ENCODE data around the gene PABPN1. TPM values are rescaled to one million over a fixed set of nuclear protein-coding genes. Genes with fewer than 3 reads are reported as not detected.

The PABPN1 gene, protein sequence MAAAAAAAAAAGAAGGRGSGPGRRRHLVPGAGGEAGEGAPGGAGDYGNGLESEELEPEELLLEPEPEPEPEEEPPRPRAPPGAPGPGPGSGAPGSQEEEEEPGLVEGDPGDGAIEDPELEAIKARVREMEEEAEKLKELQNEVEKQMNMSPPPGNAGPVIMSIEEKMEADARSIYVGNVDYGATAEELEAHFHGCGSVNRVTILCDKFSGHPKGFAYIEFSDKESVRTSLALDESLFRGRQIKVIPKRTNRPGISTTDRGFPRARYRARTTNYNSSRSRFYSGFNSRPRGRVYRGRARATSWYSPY
- 34.5 and 56.2 TPM in 2 replicates for total RNA-seq

DNA sequence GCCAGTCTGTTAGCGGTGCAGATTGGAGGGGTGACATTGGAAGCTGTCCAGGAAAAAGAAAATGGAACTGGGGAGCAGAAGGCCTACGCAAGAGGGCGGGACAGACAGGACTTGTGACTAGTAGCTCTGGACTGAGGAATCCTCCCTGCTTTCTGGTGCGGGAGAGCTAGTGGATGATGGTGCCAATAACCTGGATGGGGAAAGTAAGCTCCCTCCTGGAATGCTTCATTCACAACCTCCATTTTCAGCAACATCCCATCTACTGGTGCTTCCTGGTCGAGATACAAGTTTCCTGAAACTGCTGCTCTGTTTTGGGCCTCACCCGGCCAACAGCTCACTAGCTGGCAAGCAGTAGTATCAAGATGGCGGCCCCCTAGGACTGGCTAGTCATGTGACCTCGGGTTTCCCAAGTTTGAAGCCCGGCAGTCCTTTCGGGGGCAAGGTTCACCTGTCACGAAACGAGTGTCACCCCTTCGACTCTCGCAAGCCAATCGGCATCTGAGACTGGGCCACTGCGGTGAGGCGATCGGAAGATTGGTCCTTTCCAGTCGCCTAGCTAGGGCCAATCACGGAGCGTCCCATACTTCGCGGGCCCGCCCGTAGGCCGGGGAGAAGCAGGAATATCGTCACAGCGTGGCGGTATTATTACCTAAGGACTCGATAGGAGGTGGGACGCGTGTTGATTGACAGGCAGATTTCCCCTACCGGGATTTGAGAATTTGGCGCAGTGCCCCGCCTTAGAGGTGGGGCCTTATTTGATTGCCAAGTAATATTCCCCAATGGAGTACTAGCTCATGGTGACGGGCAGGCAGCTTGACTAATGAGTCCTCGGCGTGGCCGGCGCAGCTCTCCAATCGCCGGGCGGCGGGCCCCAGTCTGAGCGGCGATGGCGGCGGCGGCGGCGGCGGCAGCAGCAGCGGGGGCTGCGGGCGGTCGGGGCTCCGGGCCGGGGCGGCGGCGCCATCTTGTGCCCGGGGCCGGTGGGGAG is at the start of gene PABPN1:
Gene PABPN1, plus strand, starts transcription at position 874 of the 988 bp plus-strand sequence. Its CDS starts 13 bp downstream, at position 887.

DNA sequence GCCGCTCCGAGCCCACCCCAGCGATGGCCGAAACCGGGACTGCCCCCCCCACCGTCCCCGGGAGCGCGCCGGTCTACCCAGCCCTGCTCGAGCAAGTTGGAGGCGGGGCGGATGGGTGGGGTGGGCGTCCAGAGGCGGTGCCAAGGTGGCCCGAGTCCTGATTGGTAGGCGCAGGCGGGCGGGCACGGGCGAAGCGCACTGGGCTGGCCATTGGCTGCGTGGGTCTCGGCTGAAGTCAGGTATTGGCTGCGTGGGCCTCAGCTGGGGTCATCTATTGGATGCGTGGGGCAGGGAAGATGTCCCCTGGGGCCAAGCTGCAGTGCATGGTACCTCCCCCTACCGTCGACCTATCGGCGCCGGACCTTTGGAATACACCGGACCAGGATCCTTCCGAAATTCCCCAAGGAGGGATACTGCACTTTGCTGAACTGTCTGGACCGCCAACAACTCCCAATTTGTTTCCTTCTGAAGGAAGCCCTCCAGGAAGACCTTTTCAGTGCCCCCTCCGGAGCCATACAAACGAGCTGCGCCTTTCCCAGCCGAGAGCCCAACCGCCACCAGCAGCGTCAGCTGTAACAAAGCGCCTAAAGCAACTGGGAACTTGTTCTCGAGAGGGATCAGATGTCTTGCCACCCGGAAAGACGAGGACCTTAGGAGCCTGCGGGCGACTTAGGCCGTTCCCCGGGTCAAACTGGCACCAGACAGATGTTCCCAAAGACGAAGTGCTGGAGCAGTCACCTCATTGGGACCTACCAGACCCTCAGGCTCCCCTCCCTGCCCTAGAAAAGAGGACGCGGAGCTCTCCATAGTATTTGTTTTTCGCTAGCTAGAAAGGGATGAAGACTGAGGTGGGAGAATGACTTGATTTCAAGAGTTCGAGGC is 35.0 kb upstream of the PABPN1 start, which contains the start of gene HOMEZ:
Gene HOMEZ, minus strand, starts transcription at position 113 of the 882 bp plus-strand sequence. CDS start 180 bp downstream, outside the sequence.

DNA sequence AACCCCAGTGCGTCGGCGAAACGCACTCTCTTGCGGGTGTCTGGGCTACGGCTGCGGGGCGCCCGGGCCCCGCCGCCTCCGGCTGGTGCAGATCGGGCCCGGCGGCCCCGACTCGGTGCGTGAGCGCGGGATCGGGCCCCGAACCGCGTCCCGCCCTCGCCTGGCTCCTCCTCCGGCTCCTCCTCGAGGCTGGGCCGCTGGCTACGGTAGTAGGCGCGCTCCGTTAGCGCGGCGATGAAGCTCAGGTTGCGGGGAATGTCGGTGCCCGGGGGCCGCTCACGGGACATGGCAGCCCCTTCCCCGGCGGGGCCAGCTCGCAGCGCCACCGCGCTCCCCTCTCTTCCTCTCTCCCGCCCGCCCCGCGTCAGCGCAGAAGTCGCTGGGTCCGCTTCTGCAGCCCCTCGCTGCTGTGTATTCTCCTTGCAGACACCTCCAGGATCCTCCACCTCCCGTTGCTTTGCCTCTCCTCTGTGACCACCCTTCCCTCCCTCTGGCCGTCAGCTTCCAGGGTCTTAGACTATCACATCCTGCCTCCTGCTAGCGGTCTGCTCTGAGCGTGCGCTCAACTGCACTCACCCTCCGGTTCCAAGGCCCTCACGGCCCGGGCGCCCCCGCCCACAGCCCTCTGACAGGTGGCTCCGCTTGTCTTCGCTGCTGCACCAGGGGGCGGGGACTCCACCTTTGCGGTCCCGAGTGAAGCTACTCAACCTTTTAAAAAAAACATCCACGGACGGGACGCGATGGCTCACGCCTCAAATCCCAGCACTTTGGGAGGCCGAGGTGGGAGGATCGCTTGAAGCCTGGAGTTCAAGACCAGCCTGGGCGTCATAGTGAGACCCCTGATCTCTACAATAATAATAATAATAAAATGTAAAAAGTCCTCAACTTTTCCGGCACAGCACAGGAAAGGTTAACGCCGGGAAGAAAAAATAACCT is 18.7 kb upstream of the PABPN1 start, which contains the start of gene PPP1R3E:
Gene PPP1R3E, minus strand, starts transcription at position 570 of the 936 bp plus-strand sequence. Its CDS starts 283 bp downstream, at position 287.

DNA sequence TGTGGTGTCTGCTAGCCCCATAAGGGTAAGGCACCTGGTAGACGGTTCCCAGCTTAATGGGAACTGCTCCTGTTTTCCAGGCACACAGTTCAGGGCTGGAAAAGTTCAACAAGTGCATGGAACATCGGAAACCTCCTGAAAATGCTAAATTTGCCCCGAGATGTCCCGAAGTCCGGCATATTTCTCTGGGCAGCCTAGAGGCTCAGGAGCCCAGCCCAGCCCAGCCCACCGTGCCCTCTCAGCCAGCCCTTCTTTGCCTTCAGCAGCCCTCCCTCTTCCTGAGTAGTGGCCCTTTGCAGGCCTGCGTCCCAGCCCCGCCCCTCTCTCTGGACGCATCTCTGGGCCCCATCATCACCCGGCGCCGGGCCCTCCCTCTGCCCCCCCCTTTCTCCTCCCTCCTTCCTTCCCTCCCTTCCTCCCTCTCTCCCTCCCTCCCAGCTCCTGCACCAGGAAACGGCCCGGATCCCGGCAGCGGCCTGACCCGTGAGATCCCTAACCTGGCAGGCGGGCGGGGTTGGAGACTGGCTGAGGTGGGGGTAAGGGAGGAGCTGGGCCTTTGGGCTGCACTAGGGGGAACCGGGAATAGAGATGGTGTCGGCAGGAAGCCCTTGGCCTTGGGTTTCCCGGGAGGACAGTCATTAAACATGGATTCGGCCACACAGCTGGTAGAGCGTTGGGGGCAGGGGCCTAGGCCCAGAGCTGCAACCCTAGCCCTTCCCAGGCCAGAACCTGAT is 14.7 kb upstream of the PABPN1 start, which contains the start of gene BCL2L2:
Gene BCL2L2, plus strand, starts transcription at position 422 of the 734 bp plus-strand sequence. CDS start 935 bp downstream, outside the sequence.

DNA sequence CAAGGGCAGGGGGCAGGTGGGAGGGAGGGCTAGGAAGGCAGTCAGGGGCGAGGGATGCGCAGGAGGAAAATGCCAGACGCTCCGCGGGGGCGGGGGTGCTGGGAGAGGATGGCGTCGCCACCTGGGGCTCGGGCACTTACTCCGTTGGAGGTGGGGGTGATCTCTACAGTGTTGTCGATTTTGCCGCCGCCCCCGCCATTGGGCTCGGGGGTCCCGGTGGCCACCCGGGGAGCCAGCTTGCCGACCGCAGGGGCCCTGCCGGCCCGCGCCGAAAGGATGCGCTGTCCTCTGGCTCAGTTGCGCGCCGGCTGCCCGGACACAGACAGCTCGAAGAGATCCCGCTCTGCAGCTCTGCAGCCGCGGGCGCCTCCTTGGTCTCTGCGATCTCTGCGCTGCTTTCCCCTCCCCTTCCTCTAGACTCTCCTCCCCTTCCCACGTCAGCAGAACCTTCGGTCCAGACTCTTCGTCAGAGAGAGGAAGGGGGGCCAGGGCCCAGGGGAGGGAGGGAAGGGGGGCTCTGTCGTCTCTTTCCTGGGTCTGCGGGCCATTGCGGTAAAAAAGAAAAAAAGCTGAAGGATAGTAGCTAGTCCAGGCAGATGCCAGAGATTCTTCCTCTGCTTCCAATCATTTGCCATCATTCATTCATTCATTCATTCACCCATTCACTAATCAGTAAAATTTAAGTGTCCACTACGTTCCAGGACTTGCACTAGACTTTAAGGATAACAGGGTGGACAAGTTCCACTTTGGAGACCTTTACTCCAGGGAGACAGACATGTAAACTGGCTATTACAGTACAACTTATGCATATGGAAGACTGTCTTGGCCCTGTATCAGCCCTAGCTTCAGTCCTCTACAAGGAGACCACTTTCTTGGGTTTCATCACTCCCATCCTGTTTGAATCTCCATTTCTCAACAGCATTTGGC is 31.5 kb downstream of the PABPN1 start, which contains the start of gene SLC22A17:
Gene SLC22A17, minus strand, starts transcription at position 382 of the 927 bp plus-strand sequence.

DNA sequence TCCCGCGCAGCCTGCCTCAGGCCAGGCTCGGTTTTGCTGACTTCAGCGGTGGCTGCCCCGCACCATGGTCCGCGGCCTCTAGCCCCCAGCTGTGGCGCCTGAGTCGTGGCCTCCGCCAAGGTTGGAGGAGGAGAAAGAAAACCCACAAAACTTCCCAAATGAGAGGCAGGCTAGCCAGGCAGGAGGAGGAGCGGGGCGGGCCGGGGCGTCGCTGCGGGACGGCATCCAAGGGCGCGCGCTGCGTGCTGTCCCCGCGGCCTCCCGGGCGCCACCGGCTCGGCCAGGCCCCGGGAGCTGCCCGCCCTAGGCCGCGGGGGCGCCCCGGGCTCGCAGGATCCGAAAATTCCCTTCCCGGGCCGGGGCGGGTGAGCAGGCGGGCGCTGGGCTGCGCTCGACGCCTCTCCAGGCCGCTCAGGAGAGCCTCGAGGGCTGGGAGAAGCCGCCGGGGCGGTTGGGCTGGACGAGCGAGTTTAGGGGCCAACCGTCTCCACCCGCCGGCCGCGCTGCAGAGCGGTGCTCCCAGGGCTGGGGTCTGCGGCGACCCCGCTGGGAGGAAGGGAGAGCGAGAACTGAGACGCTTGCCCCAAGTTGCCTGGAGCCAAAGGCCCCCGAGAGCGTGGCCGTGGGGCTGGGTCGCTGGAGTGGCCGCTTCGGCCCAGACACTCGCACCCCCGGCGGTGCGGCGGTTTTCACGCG is 43.9 kb downstream of the PABPN1 start, which contains the start of gene EFS:
Gene EFS, minus strand, starts transcription at position 137 of the 696 bp plus-strand sequence. CDS start 147 bp downstream, outside the sequence.

DNA sequence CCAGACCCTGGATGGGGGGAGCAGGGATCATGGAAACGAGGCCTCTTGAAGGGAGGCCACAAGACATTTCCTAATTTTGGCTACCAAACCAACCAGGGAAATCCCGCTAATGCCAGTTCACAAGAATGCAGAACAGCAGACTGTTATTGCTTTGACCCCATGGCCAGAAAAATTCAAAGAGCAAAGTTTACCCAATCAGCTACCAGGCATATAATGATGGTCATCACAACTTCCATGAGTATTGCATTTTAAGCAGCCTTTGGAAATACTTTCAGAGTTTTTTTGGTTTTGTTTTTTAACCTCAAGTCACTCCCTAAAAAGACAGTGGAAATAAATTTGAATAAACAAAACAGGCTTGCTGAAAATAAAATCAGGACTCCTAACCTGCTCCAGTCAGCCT is 51.3 kb downstream of the PABPN1 start, which contains the start of gene IL25:
Gene IL25, plus strand, starts transcription at position 301 of the 400 bp plus-strand sequence.

Other genes with a start within 250 kb of the PABPN1 start
- gene ACIN1, start 226.3 kb upstream of the PABPN1 start, total RNA-seq: 57.8 and 63.2 TPM in 2 replicates
- 53.8 and 57.8 TPM in 2 replicates for gene C14orf119, start 226.0 kb upstream of the PABPN1 start, total RNA-seq
- gene CIROP, start 216.5 kb upstream of the PABPN1 start, total RNA-seq: not detected in 2 replicates
- gene CEBPE, start 202.2 kb upstream of the PABPN1 start, total RNA-seq: not detected in 2 replicates
- 53.1 and 61.2 TPM in 2 replicates for gene SLC7A8, start 137.8 kb upstream of the PABPN1 start, total RNA-seq
- not detected in 2 replicates for gene RNF212B, start 83.5 kb upstream of the PABPN1 start, total RNA-seq
- gene HOMEZ, start 35.3 kb upstream of the PABPN1 start, total RNA-seq: 11.6 and 14.8 TPM in 2 replicates
- gene PPP1R3E, start 18.6 kb upstream of the PABPN1 start, total RNA-seq: 0.70 and 3.3 TPM in 2 replicates
- gene BCL2L2, start 14.6 kb upstream of the PABPN1 start, total RNA-seq: 25.4 and 25.6 TPM in 2 replicates
- gene SLC22A17, start 31.4 kb downstream of the PABPN1 start, total RNA-seq: 1.4 and 5.9 TPM in 2 replicates
- 8.2 and 10.1 TPM in 2 replicates for gene EFS, start 43.7 kb downstream of the PABPN1 start, total RNA-seq
- gene IL25, start 51.4 kb downstream of the PABPN1 start, total RNA-seq: not detected in 2 replicates
- gene CMTM5, start 55.6 kb downstream of the PABPN1 start, total RNA-seq: not detected in 2 replicates
- not detected in 2 replicates for gene MYH6, start 86.8 kb downstream of the PABPN1 start, total RNA-seq
- not detected in 2 replicates for gene MYH7, start 114.2 kb downstream of the PABPN1 start, total RNA-seq
- 21.9 and 37.1 TPM in 2 replicates for gene NGDN, start 148.2 kb downstream of the PABPN1 start, total RNA-seq
- 0.23 TPM in 1 of 2 replicates, not detected in the other for gene ZFHX2, start 230.3 kb downstream of the PABPN1 start, total RNA-seq
- 2.7 and 4.8 TPM in 2 replicates for gene THTPA, start 234.8 kb downstream of the PABPN1 start, total RNA-seq
- gene AP1G2, start 246.3 kb downstream of the PABPN1 start, total RNA-seq: 53.6 and 70.6 TPM in 2 replicates

Data from hair follicular keratinocyte (primary cell).